ENCODE data around the gene FGF18.

DNA sequence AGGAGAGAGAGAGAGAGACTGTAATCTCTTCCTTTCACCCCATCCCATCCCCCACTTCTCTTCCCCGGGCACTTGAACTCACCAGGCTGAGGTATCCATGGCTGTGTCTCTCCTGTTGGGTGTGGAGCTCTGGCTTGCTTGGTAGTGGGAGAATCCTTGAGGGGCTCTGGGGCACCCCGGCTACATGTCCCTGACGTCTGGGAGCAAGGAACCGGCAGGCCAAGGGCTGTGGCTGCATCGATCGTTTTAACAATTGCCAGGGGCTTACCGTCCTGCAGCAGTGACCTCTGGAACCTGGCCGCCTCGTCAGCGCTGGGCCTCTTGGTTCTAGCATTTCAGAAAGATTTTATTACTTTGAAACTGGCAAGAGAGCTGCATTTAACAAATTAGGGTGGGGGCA lies 30.0 kb downstream of the FGF18 start:
- TF ChIP-seq CTCF (IDR thresholded peaks at IDR 0.05) (no peak), POLR2AphosphoS5 (IDR thresholded peaks at IDR 0.05; ENCODE audit: low read depth, low read length) (no peak), TCF7L2 (IDR thresholded peaks at IDR 0.05; ENCODE audit: low read depth, low read length) (no peak), SIN3A (IDR thresholded peaks at IDR 0.05; ENCODE audit: borderline replicate concordance, insufficient read depth, low read depth, low read length) (no peak)
- TF ChIP-seq, protein P1, sequence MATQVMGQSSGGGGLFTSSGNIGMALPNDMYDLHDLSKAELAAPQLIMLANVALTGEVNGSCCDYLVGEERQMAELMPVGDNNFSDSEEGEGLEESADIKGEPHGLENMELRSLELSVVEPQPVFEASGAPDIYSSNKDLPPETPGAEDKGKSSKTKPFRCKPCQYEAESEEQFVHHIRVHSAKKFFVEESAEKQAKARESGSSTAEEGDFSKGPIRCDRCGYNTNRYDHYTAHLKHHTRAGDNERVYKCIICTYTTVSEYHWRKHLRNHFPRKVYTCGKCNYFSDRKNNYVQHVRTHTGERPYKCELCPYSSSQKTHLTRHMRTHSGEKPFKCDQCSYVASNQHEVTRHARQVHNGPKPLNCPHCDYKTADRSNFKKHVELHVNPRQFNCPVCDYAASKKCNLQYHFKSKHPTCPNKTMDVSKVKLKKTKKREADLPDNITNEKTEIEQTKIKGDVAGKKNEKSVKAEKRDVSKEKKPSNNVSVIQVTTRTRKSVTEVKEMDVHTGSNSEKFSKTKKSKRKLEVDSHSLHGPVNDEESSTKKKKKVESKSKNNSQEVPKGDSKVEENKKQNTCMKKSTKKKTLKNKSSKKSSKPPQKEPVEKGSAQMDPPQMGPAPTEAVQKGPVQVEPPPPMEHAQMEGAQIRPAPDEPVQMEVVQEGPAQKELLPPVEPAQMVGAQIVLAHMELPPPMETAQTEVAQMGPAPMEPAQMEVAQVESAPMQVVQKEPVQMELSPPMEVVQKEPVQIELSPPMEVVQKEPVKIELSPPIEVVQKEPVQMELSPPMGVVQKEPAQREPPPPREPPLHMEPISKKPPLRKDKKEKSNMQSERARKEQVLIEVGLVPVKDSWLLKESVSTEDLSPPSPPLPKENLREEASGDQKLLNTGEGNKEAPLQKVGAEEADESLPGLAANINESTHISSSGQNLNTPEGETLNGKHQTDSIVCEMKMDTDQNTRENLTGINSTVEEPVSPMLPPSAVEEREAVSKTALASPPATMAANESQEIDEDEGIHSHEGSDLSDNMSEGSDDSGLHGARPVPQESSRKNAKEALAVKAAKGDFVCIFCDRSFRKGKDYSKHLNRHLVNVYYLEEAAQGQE (IDR thresholded peaks at IDR 0.05; ENCODE audit: insufficient read depth in 1 of 2, low read depth in 2 of 2, low read length in 1 of 2) = no peak

All from Panc1 (cell line).